ENCODE measurements around the gene SERINC2. TPM values are rescaled to one million over a fixed set of nuclear protein-coding genes. Genes with fewer than 3 reads are reported as not detected.

Gene SERINC2
- total and polyA plus RNA-seq, 5 donors: 1.3 to 2.5 (median 1.4) TPM

- peak in 1 of 3 donors; percentile 10 for DNase-seq
- Histone ChIP-seq H3K4me3 (ENCODE audit: low read length) (no peak overlapping the region), H3K9me3 (ENCODE audit: control insufficient read depth, low read length) (no peaks in the 10 kb centered on the region), H3K4me1 (ENCODE audit: control insufficient read depth, insufficient read depth, low read length) (no peaks in the 10 kb centered on the region), H3K27ac (ENCODE audit: low read length) (no peak overlapping the region), H3K27me3 (ENCODE audit: control insufficient read depth, insufficient read depth) (no peaks in the 10 kb centered on the region)
- WGBS: 84% methylated on average over 13 of the region's 13 CpGs
- no peak for ATAC-seq
- intact Hi-C loops (cut with DNase I): no loop called here
Observed at GRCh38 chr1:31435471-31436409, 22.7 kb downstream of the SERINC2 start.

GRCh38 chr1:31436596-31437432, 23.8 kb downstream of the SERINC2 start:
- H3K4me1 ChIP-seq (ENCODE audit: control insufficient read depth, insufficient read depth, low read length): no peaks in the 10 kb centered on the region
- H3K27ac ChIP-seq (ENCODE audit: low read length): no peak overlapping the region
- DNase-seq: no peak
- no peaks in the 10 kb centered on the region for H3K9me3 ChIP-seq (ENCODE audit: control insufficient read depth, low read length)
- no peak overlapping the region for H3K4me3 ChIP-seq (ENCODE audit: low read length)
- no peaks in the 10 kb centered on the region for H3K27me3 ChIP-seq (ENCODE audit: control insufficient read depth, insufficient read depth)
- intact Hi-C loops (cut with DNase I): no loop called here
- 82% methylated on average over 9 of the region's 9 CpGs for WGBS
- no peak for ATAC-seq

GRCh38 chr1:31437433-31438037, 24.5 kb downstream of the SERINC2 start:
- intact Hi-C loops (cut with DNase I): no loop called here
- Histone ChIP-seq H3K9me3 (ENCODE audit: control insufficient read depth, low read length) (no peaks in the 10 kb centered on the region), H3K4me3 (ENCODE audit: low read length) (no peak overlapping the region), H3K27ac (ENCODE audit: low read length) (no peak overlapping the region), H3K4me1 (ENCODE audit: control insufficient read depth, insufficient read depth, low read length) (no peaks in the 10 kb centered on the region), H3K27me3 (ENCODE audit: control insufficient read depth, insufficient read depth) (no peaks in the 10 kb centered on the region)
- WGBS: 75% methylated on average over 11 of the region's 11 CpGs
- ATAC-seq: no peak
- no peak for DNase-seq

- no peaks in the 10 kb centered on the region for H3K27me3 ChIP-seq (ENCODE audit: control insufficient read depth, insufficient read depth)
- H3K4me1 ChIP-seq (ENCODE audit: control insufficient read depth, insufficient read depth, low read length): no peaks in the 10 kb centered on the region
- H3K9me3 ChIP-seq (ENCODE audit: control insufficient read depth, low read length): no peaks in the 10 kb centered on the region
- H3K4me3 ChIP-seq (ENCODE audit: low read length): no peak overlapping the region
- H3K27ac ChIP-seq (ENCODE audit: low read length): no peak overlapping the region
- DNase-seq (no peak), ATAC-seq (no peak)
- intact Hi-C loops (cut with DNase I): no loop called here
- WGBS: 86% methylated on average over 3 of the region's 3 CpGs
Observed at GRCh38 chr1:31439276-31439675, 26.3 kb downstream of the SERINC2 start.

GRCh38 chr1:31441073-31441472, 28.1 kb downstream of the SERINC2 start:
- Histone ChIP-seq H3K27ac (ENCODE audit: low read length) (no peak overlapping the region), H3K27me3 (ENCODE audit: control insufficient read depth, insufficient read depth) (no peaks in the 10 kb centered on the region), H3K4me1 (ENCODE audit: control insufficient read depth, insufficient read depth, low read length) (no peaks in the 10 kb centered on the region), H3K9me3 (ENCODE audit: control insufficient read depth, low read length) (no peaks in the 10 kb centered on the region), H3K4me3 (ENCODE audit: low read length) (no peak overlapping the region)
- WGBS: 62% methylated on average over 3 of the region's 3 CpGs
- no peak for DNase-seq
- intact Hi-C loops (cut with DNase I): no loop called here
- ATAC-seq: no peak

GRCh38 chr1:31441558-31441957, 28.5 kb downstream of the SERINC2 start:
- no peak overlapping the region for H3K27ac ChIP-seq (ENCODE audit: low read length)
- no peaks in the 10 kb centered on the region for H3K9me3 ChIP-seq (ENCODE audit: control insufficient read depth, low read length)
- DNase-seq: no peak
- 71% methylated on average over 4 of the region's 4 CpGs for WGBS
- no peak overlapping the region for H3K4me3 ChIP-seq (ENCODE audit: low read length)
- intact Hi-C loops (cut with DNase I): no loop called here
- no peaks in the 10 kb centered on the region for H3K27me3 ChIP-seq (ENCODE audit: control insufficient read depth, insufficient read depth)
- H3K4me1 ChIP-seq (ENCODE audit: control insufficient read depth, insufficient read depth, low read length): no peaks in the 10 kb centered on the region
- ATAC-seq: no peak

- DNase-seq: no peak
- H3K4me1 ChIP-seq (ENCODE audit: control insufficient read depth, insufficient read depth, low read length): no peaks in the 10 kb centered on the region
- intact Hi-C loops (cut with DNase I): no loop called here
- 91% methylated on average over 10 of the region's 10 CpGs for WGBS
- H3K4me3 ChIP-seq (ENCODE audit: low read length): no peak overlapping the region
- H3K27ac ChIP-seq (ENCODE audit: low read length): no peak overlapping the region
- no peak for ATAC-seq
- no peaks in the 10 kb centered on the region for H3K9me3 ChIP-seq (ENCODE audit: control insufficient read depth, low read length)
- no peaks in the 10 kb centered on the region for H3K27me3 ChIP-seq (ENCODE audit: control insufficient read depth, insufficient read depth)
Observed at GRCh38 chr1:31441970-31442647, 29.1 kb downstream of the SERINC2 start.

- intact Hi-C loops (cut with DNase I): no loop called here
- 61% methylated on average over 4 of the region's 4 CpGs for WGBS
- no peaks in the 10 kb centered on the region for H3K27me3 ChIP-seq (ENCODE audit: control insufficient read depth, insufficient read depth)
Observed at GRCh38 chr1:31442648-31442994, 29.6 kb downstream of the SERINC2 start.

GRCh38 chr1:31443673-31444072, 30.7 kb downstream of the SERINC2 start:
- no peaks in the 10 kb centered on the region for H3K27me3 ChIP-seq (ENCODE audit: control insufficient read depth, insufficient read depth)
- no peaks in the 10 kb centered on the region for H3K4me1 ChIP-seq (ENCODE audit: control insufficient read depth, insufficient read depth, low read length)
- WGBS: 95% methylated on average over 1 of the region's 1 CpG
- ATAC-seq: no peak
- intact Hi-C loops (cut with DNase I): no loop called here
- H3K9me3 ChIP-seq (ENCODE audit: control insufficient read depth, low read length): no peaks in the 10 kb centered on the region
- H3K4me3 ChIP-seq (ENCODE audit: low read length): no peak overlapping the region
- no peak overlapping the region for H3K27ac ChIP-seq (ENCODE audit: low read length)
- DNase-seq: no peak

More at GRCh38 chr1:31442648-31442994, 29.6 kb downstream of the SERINC2 start:
- no peaks in the 10 kb centered on the region for H3K9me3 ChIP-seq (ENCODE audit: control insufficient read depth, low read length)
- no peaks in the 10 kb centered on the region for H3K4me1 ChIP-seq (ENCODE audit: control insufficient read depth, insufficient read depth, low read length)
- ATAC-seq: no peak
- H3K4me3 ChIP-seq (ENCODE audit: low read length): no peak overlapping the region
- H3K27ac ChIP-seq (ENCODE audit: low read length): no peak overlapping the region
- DNase-seq: no peak

GRCh38 chr1:31444725-31445448, 31.9 kb downstream of the SERINC2 start:
- ATAC-seq (peak; percentile 51 to 66), DNase-seq (no peak)
- 44% methylated on average over 8 of the region's 8 CpGs for WGBS
- Histone ChIP-seq H3K4me3 (ENCODE audit: low read length) (no peak overlapping the region), H3K27me3 (ENCODE audit: control insufficient read depth, insufficient read depth) (no peaks in the 10 kb centered on the region), H3K27ac (ENCODE audit: low read length) (no peak overlapping the region), H3K4me1 (ENCODE audit: control insufficient read depth, insufficient read depth, low read length) (no peaks in the 10 kb centered on the region), H3K9me3 (ENCODE audit: control insufficient read depth, low read length) (no peaks in the 10 kb centered on the region)
- intact Hi-C loops (cut with DNase I): no loop called here
